ENCODE results near the gene AOPEP.

DNA sequence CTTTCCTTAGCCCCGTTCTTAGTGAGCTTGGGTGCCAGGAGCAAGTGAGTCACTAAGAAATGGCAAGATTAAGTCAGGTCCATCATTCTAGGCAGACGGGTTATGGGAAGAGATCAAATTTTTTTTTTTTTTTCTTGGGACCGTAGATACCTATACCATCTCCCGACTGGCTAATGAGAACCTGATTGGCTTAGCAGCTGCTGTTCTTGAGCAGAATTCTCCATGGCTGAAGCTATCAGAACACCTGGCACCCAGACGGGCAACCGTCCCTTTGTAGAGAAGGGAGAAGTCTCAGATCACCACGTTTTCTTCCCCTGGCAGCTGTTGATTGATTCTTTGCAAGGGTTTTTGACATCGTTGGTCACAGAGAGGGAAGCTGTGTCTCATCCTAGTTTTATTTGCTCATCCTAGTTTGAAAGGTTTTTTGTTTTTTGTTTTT is 78.6 kb downstream of the AOPEP start:
- TF ChIP-seq, protein P1, sequence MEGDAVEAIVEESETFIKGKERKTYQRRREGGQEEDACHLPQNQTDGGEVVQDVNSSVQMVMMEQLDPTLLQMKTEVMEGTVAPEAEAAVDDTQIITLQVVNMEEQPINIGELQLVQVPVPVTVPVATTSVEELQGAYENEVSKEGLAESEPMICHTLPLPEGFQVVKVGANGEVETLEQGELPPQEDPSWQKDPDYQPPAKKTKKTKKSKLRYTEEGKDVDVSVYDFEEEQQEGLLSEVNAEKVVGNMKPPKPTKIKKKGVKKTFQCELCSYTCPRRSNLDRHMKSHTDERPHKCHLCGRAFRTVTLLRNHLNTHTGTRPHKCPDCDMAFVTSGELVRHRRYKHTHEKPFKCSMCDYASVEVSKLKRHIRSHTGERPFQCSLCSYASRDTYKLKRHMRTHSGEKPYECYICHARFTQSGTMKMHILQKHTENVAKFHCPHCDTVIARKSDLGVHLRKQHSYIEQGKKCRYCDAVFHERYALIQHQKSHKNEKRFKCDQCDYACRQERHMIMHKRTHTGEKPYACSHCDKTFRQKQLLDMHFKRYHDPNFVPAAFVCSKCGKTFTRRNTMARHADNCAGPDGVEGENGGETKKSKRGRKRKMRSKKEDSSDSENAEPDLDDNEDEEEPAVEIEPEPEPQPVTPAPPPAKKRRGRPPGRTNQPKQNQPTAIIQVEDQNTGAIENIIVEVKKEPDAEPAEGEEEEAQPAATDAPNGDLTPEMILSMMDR (IDR thresholded peaks at IDR 0.05; ENCODE audit: low read depth, low read length): no peak
- no peak for TF ChIP-seq EZH2phosphoT487 (IDR thresholded peaks at IDR 0.05; ENCODE audit: low read depth)

Measured in OCI-LY3 (cell line).